IMR-90 (cell line): ENCODE results near the gene HES1. TPM values are rescaled to one million over a fixed set of nuclear protein-coding genes. Genes with fewer than 3 reads are reported as not detected.

ENCODE experiments used
- ATAC-seq: fragments of 200-7000 bp; cut with Tn5 transposase; 2 replicates; pipeline ENCODE4 v1.9.1; 2020; ENCODE audit warnings: low read depth, mild to moderate bottlenecking, moderate library complexity
- BruUV-seq: library from RNA; stranded (reverse); fragments of 400-500 nt; replicated peaks from 2 replicates; lab custom pipeline; 2021; lab: Mats Ljungman, UMichigan
- CTCF ChIA-PET: fragments of 300-600 bp; formaldehyde crosslinking; extraction: SDS; loops from one replicate; lab custom pipeline; 2021; ENCODE audit warnings: antibody characterized with exemption; lab: Yijun Ruan, JAX
- POLR2A ChIA-PET: fragments of 300-600 bp; sonication (Branson Sonifier 250); formaldehyde crosslinking; loops from one replicate; lab custom pipeline; 2022; ENCODE audit warnings: antibody characterized with exemption; ENCODE audit not compliant: unreplicated experiment; lab: Charles Lee
- DNase-seq: peaks from one replicate; pipeline ENCODE4 v3.0.0; 2013
- H2AFZ ChIP-seq: replicated peaks from 2 replicates; pipeline ENCODE3; 2013; ENCODE audit warnings: low read length, mild to moderate bottlenecking; ENCODE audit not compliant: poor library complexity
- H2AK5ac ChIP-seq: 2 replicates; pipeline ENCODE4 v1.6.1; 2013; ENCODE audit warnings: low read depth, low read length, inconsistent platforms
- H2AK9ac ChIP-seq: replicated peaks from 2 replicates; pipeline ENCODE3; 2013; ENCODE audit warnings: mild to moderate bottlenecking, low read depth, low read length, moderate library complexity; ENCODE audit not compliant: poor library complexity
- H2BK120ac ChIP-seq: 2 replicates; pipeline ENCODE4 v1.6.1; 2013; ENCODE audit warnings: low read depth, low read length, inconsistent platforms
- H2BK15ac ChIP-seq: 3 replicates; pipeline ENCODE4 v1.6.1; 2013; ENCODE audit warnings: low read depth, low read length, inconsistent platforms
- H2BK20ac ChIP-seq: 2 replicates; pipeline ENCODE4 v1.6.1; 2013; ENCODE audit warnings: low read depth, mild to moderate bottlenecking, inconsistent platforms, low read length, moderate library complexity
- H2BK5ac ChIP-seq: 2 replicates; pipeline ENCODE4 v1.6.1; 2013; ENCODE audit warnings: mild to moderate bottlenecking, low read depth, low read length, inconsistent platforms; ENCODE audit not compliant: poor library complexity, severe bottlenecking
- H3K14ac ChIP-seq: replicated peaks from 2 replicates; pipeline ENCODE4 v1.6.1; 2013; ENCODE audit warnings: low read depth, low read length, inconsistent platforms
- H3K18ac ChIP-seq: 2 replicates; pipeline ENCODE4 v1.6.1; 2013; ENCODE audit warnings: low read depth, low read length, control low read depth
- H3K23ac ChIP-seq: 2 replicates; pipeline ENCODE4 v1.6.1; 2013; ENCODE audit warnings: low read depth, low read length, inconsistent platforms
- H3K27ac ChIP-seq: 2 replicates; pipeline ENCODE4 v1.5.1; 2013; ENCODE audit warnings: mild to moderate bottlenecking, control low read depth, low read length; ENCODE audit not compliant: insufficient read depth
- H3K27me3 ChIP-seq: 2 replicates; pipeline ENCODE4 v1.6.1; 2013; ENCODE audit warnings: low read length; ENCODE audit not compliant: control insufficient read depth, insufficient read depth
- H3K36me3 ChIP-seq: 2 replicates; pipeline ENCODE4 v1.6.1; 2013; ENCODE audit warnings: low read length, mixed read lengths; ENCODE audit not compliant: control insufficient read depth, insufficient read depth
- H3K4ac ChIP-seq: 2 replicates; pipeline ENCODE4 v1.6.1; 2013; ENCODE audit warnings: low read depth, low read length, inconsistent platforms
- H3K4me1 ChIP-seq: 2 replicates; pipeline ENCODE4 v1.6.1; 2013; ENCODE audit warnings: low read length, mixed read lengths; ENCODE audit not compliant: control insufficient read depth, insufficient read depth
- H3K4me2 ChIP-seq: 2 replicates; pipeline ENCODE4 v1.6.1; 2013; ENCODE audit warnings: low read depth, mild to moderate bottlenecking, control low read depth, low read length, moderate library complexity
- H3K4me3 ChIP-seq: 2 replicates; pipeline ENCODE4 v1.5.1; 2013; ENCODE audit warnings: low read depth, mild to moderate bottlenecking, control low read depth, low read length, moderate library complexity; ENCODE audit not compliant: insufficient read depth
- H3K56ac ChIP-seq: 2 replicates; pipeline ENCODE4 v1.6.1; 2013; ENCODE audit warnings: low read length, inconsistent platforms; ENCODE audit not compliant: insufficient read depth; ENCODE audit errors: extremely low read depth
- H3K79me1 ChIP-seq, 2 experiments: 2 replicates each; pipeline ENCODE4 v1.6.1; 2013; ENCODE audit warnings: low read length in 2 of 2, inconsistent platforms in 1 of 2, low read depth in 1 of 2
- H3K9ac ChIP-seq: 2 replicates; pipeline ENCODE4 v1.6.1; 2013; ENCODE audit warnings: low read depth, low read length, control low read depth
- H3K9me1 ChIP-seq: 2 replicates; pipeline ENCODE4 v1.6.1; 2013; ENCODE audit warnings: low read length, inconsistent platforms; ENCODE audit not compliant: insufficient read depth
- H3K9me3 ChIP-seq: 2 replicates; pipeline ENCODE4 v1.6.1; 2013; ENCODE audit warnings: low read length; ENCODE audit not compliant: control insufficient read depth, insufficient read depth
- H4K20me1 ChIP-seq: 2 replicates; pipeline ENCODE4 v1.6.1; 2013; ENCODE audit warnings: low read length, inconsistent platforms; ENCODE audit not compliant: insufficient read depth
- H4K5ac ChIP-seq: 2 replicates; pipeline ENCODE4 v1.6.1; 2013; ENCODE audit warnings: mild to moderate bottlenecking, low read depth, low read length, control low read depth
- H4K8ac ChIP-seq, 2 experiments: 2 replicates each; pipeline ENCODE4 v1.6.1; 2013; ENCODE audit warnings: low read depth in 2 of 2, low read length in 2 of 2, control low read depth in 1 of 2, inconsistent platforms in 1 of 2
- H4K91ac ChIP-seq: 2 replicates; pipeline ENCODE4 v1.6.1; 2013; ENCODE audit warnings: low read depth, low read length, inconsistent platforms; ENCODE audit not compliant: insufficient read depth
- FOS ChIP-seq: fragments of 150-350 bp; IDR thresholded peaks from 2 replicates; pipeline ENCODE4 v1.6.1; 2016; ENCODE audit warnings: low read depth, low read length
- POLR2A ChIP-seq: IDR thresholded peaks from 2 replicates; pipeline ENCODE4 v1.6.1; 2012; ENCODE audit warnings: mild to moderate bottlenecking, low read depth, low read length
- WGBS, 2 experiments: methylation state at CpG; one replicate each; pipeline versions ENCODE4 v1.1.5 to v1.1.7; 2013; ENCODE audit warnings: missing lambda C conversion rate in 2 of 2; ENCODE audit not compliant: insufficient read length in 1 of 2; ENCODE audit errors: extremely low coverage in 2 of 2; 5-methylcytosine and 5-hydroxymethylcytosine counted together
- dilution Hi-C: fragments of 300-500 bp; cut with HindIII; formaldehyde crosslinking; loops from one replicate; pipeline ENCODE4 v1.14.3; 2018; ENCODE audit warnings: low sequenced_read_pairs; ENCODE audit not compliant: unreplicated experiment
- in situ Hi-C: fragments of 300-500 bp; cut with MboI; formaldehyde crosslinking; loops from 3 replicates; pipeline ENCODE4 v1.14.3; 2019; ENCODE audit warnings: low sequenced_read_pairs, inconsistent platforms, mixed read lengths
- intact Hi-C: fragments of 100-400 bp; cut with micrococcal nuclease; formaldehyde crosslinking; loops from 2 replicates; pipeline ENCODE4 v1.10.0; 2022
- polyA plus RNA-seq, 3 experiments: library from polyadenylated mRNA; depleted of rRNA; stranded (reverse); fragments of >200 nt; gene quantifications; 2 replicates each; pipeline ENCODE4 v1.2.3, GENCODE V29; 2012; ENCODE audit warnings: low replicate concordance in 1 of 3
- total RNA-seq: library from RNA; depleted of rRNA; stranded (reverse); fragments of >200 nt; gene quantifications from 2 replicates; pipeline ENCODE4 v1.2.3, GENCODE V29; 2012

The HES1 gene
- total and polyA plus RNA-seq, 2 of the 4 experiments (the other 2 are of a cell fraction): 3.6 to 6.7 TPM

DNA sequence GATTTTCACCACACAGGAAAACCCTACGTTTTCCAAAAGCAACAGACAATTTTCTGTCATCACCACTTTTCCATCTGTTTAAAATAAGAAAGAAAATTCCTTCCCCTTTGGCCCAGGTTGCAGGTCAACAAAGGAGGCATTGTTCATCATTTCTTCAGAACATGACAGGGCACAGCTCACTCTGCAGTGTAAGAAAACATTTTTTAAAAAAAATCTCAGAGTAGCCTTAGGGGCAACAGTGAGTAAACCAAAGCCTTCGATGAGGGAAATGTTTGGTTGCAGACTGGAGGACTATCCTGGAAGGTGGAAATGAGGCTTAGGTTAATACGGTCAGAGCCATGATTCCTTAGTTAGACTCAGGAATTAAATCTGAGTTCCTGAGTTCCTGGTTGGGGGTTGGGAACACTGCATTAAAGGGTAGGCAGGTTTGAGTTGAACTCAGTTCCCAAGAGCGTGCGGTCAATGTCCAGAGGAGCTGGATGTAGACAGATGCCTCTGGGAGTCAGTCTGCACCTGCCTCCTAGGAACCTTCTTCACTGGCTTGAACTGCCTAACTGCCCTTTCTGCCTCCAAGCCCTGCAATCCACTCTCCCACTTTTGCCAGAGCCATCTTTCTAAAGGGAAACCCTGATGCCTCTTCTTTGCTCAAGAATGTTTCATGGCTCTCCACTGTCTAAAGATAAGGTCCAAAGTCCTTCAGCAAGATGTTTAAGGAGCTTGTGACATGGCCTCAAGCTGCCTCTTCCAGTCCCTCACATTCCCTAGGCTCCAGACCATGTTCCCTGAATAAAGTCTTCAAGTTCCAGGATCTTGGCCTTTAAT lies 3.3 kb upstream of the HES1 start:
- in situ Hi-C loops: no loop called here

More for the DNA sequence above, 3.3 kb upstream of the HES1 start:
- Histone ChIP-seq H4K8ac (no peak overlapping the region), H2AFZ (no peak overlapping the region), H3K4me2 (no peak overlapping the region), H4K20me1 (no peaks in the 10 kb centered on the region), H3K56ac (no peak overlapping the region), H3K27ac (no peak overlapping the region), H3K4ac (no peak overlapping the region), H2BK5ac (no peak overlapping the region), H4K5ac (no peak overlapping the region), H3K9ac (no peak overlapping the region), H2BK120ac (no peak overlapping the region), H3K9me1 (no peaks in the 10 kb centered on the region), H2AK9ac (no peak overlapping the region), H3K23ac (no peak overlapping the region), H3K14ac (no peak overlapping the region), H4K91ac (no peak overlapping the region), H3K18ac (no peak overlapping the region), H3K4me1 (peaks cover 6% of the 10 kb centered on the region), H3K36me3 (no peaks in the 10 kb centered on the region), H3K4me3 (no peak overlapping the region), H2AK5ac (no peak overlapping the region), H2BK20ac (no peak overlapping the region), H3K79me1 (peaks cover 0 to 11% of the 10 kb centered on the region in 2 experiments; a peak in 2 of 4 replicates), H3K27me3 (peaks cover 25% of the 10 kb centered on the region), H3K9me3 (no peaks in the 10 kb centered on the region), H2BK15ac (no peak overlapping the region)
- dilution Hi-C loops (no loop called here), intact Hi-C loops (loop anchor here (10.0 kb wide), 1 partner anchor 272 kb away; no protein-coding TSS in a partner anchor)
- POLR2A ChIA-PET: no interaction called here
- CTCF ChIA-PET: interaction anchor here (1.2 kb wide), 1 partner anchor 351 kb away, joined by 3 read pairs; no protein-coding TSS in a partner anchor
- TF ChIP-seq POLR2A (peak; percentile 16; the same call in 1 of the 2 replicates), FOS (no peak)
- WGBS, 2 experiments: no CpG with 5 or more reads among the region's 5 CpGs
- no peak for DNase-seq
- no peak for ATAC-seq
- no TSS peak for BruUV-seq
